Neural progenitor cell (in vitro differentiated cells): ENCODE measurements around the gene PKHD1. TPM values are rescaled to one million over a fixed set of nuclear protein-coding genes. Genes with fewer than 3 reads are reported as not detected.

Experiments
- DNase-seq: peaks from one replicate; pipeline ENCODE4 v3.0.0-alpha.2; 2016; ENCODE audit warnings: low spot score
- H2AFZ ChIP-seq: fragments of 200-600 bp; sonication (generic); replicated peaks from 2 replicates; pipeline ENCODE4 v1.6.1; 2016; ENCODE audit warnings: antibody characterized with exemption
- H3F3A ChIP-seq: fragments of 200-600 bp; sonication (generic); 2 replicates; pipeline ENCODE4 v1.6.1; 2016; ENCODE audit warnings: antibody characterized with exemption, low read depth
- H3K27ac ChIP-seq: fragments of 200-600 bp; sonication (generic); 2 replicates; pipeline ENCODE4 v1.5.1; 2016; ENCODE audit warnings: mild to moderate bottlenecking
- H3K27me3 ChIP-seq: fragments of 200-600 bp; sonication (generic); 2 replicates; pipeline ENCODE4 v1.6.1; 2016; ENCODE audit warnings: mild to moderate bottlenecking, moderate library complexity
- H3K36me3 ChIP-seq: fragments of 200-600 bp; sonication (generic); 2 replicates; pipeline ENCODE4 v1.5.1; 2016
- H3K4me1 ChIP-seq: fragments of 200-600 bp; sonication (generic); 2 replicates; pipeline ENCODE4 v1.6.1; 2016; ENCODE audit warnings: mixed run types
- H3K4me2 ChIP-seq: fragments of 200-600 bp; sonication (generic); 2 replicates; pipeline ENCODE4 v1.6.1; 2016
- H3K4me3 ChIP-seq: fragments of 200-600 bp; sonication (generic); 2 replicates; pipeline ENCODE4 v1.5.1; 2016
- H3K79me2 ChIP-seq: fragments of 200-600 bp; sonication (generic); 2 replicates; pipeline ENCODE4 v1.6.1; 2016; ENCODE audit warnings: low read depth
- H3K9ac ChIP-seq: fragments of 200-600 bp; sonication (generic); 2 replicates; pipeline ENCODE4 v1.6.1; 2016
- H3K9me3 ChIP-seq: fragments of 200-600 bp; sonication (generic); 2 replicates; pipeline ENCODE4 v1.5.1; 2016; ENCODE audit warnings: low read depth
- H4K20me1 ChIP-seq: fragments of 200-600 bp; sonication (generic); 2 replicates; pipeline ENCODE4 v1.6.1; 2016; ENCODE audit warnings: low read depth
- H3K27ac Mint-ChIP-seq: 3 replicates; pipeline ENCODE4 v1.8.0; 2021; ENCODE audit warnings: mixed read lengths
- H3K27me3 Mint-ChIP-seq: 2 replicates; pipeline ENCODE4 v1.8.0; 2022; ENCODE audit warnings: low read depth, mild to moderate bottlenecking, inconsistent platforms, moderate library complexity, mixed read lengths; ENCODE audit not compliant: insufficient read depth
- H3K36me3 Mint-ChIP-seq: 3 replicates; pipeline ENCODE4 v1.8.0; 2021; ENCODE audit warnings: mixed read lengths
- H3K4me1 Mint-ChIP-seq: 3 replicates; pipeline ENCODE4 v1.8.0; 2021; ENCODE audit warnings: mixed read lengths
- H3K4me3 Mint-ChIP-seq: 3 replicates; pipeline ENCODE4 v1.8.0; 2021; ENCODE audit warnings: mild to moderate bottlenecking, moderate library complexity, mixed read lengths
- H3K9me3 Mint-ChIP-seq: 3 replicates; pipeline ENCODE4 v1.8.0; 2020; ENCODE audit warnings: mixed read lengths
- CTCF ChIP-seq: fragments of 200-600 bp; sonication (generic); IDR thresholded peaks from 2 replicates; pipeline ENCODE4 v1.5.1; 2017; ENCODE audit warnings: antibody characterized with exemption, mild to moderate bottlenecking
- EZH2 ChIP-seq: fragments of 200-600 bp; sonication (generic); IDR thresholded peaks from 2 replicates; pipeline ENCODE4 v1.6.1; 2017; ENCODE audit warnings: antibody characterized with exemption, mild to moderate bottlenecking, moderate library complexity
- EZH2phosphoT487 ChIP-seq: fragments of 200-600 bp; sonication (generic); IDR thresholded peaks from 2 replicates; pipeline ENCODE4 v1.6.1; 2017; ENCODE audit warnings: antibody characterized with exemption
- total RNA-seq: library from RNA; depleted of rRNA; stranded (reverse); fragments of >200 nt; gene quantifications from 2 replicates; pipeline ENCODE4 v1.2.3, GENCODE V29; 2015; ENCODE audit warnings: low replicate concordance

The PKHD1 gene
- total RNA-seq, 1 donor from 2014 or later: 0.04 TPM

- no peak overlapping the region for H3K4me3 ChIP-seq
- Mint-ChIP-seq H3K27me3 (no peaks in the 10 kb centered on the region), H3K4me1 (peaks cover 5% of the 10 kb centered on the region), H3K36me3 (no peaks in the 10 kb centered on the region), H3K27ac (no peak overlapping the region), H3K4me3 (no peak overlapping the region), H3K9me3 (no peaks in the 10 kb centered on the region)
- no peaks in the 10 kb centered on the region for H3K4me1 ChIP-seq
- no peaks in the 10 kb centered on the region for H4K20me1 ChIP-seq
- H3K9ac ChIP-seq: no peak overlapping the region
- no peaks in the 10 kb centered on the region for H3K36me3 ChIP-seq
- DNase-seq: no peak
- no peaks in the 10 kb centered on the region for H3K9me3 ChIP-seq
- no peaks in the 10 kb centered on the region for H3F3A ChIP-seq
- H3K79me2 ChIP-seq: no peaks in the 10 kb centered on the region
- TF ChIP-seq CTCF (no peak), EZH2phosphoT487 (no peak), EZH2 (no peak)
- H2AFZ ChIP-seq: no peak overlapping the region
- no peaks in the 10 kb centered on the region for H3K27me3 ChIP-seq
- no peak overlapping the region for H3K4me2 ChIP-seq
- no peak overlapping the region for H3K27ac ChIP-seq
Observed at GRCh38 chr6:51777618-51778017, 309.8 kb downstream of the PKHD1 start.

- Histone ChIP-seq H3K9ac (no peak overlapping the region), H4K20me1 (no peaks in the 10 kb centered on the region), H3F3A (no peaks in the 10 kb centered on the region), H3K4me3 (no peak overlapping the region), H2AFZ (no peak overlapping the region), H3K27ac (no peak overlapping the region), H3K36me3 (no peaks in the 10 kb centered on the region), H3K9me3 (no peaks in the 10 kb centered on the region), H3K4me1 (no peaks in the 10 kb centered on the region), H3K27me3 (no peaks in the 10 kb centered on the region), H3K79me2 (no peaks in the 10 kb centered on the region), H3K4me2 (no peak overlapping the region)
- peaks cover 5% of the 10 kb centered on the region for H3K4me1 Mint-ChIP-seq
- no peak overlapping the region for H3K4me3 Mint-ChIP-seq
- TF ChIP-seq EZH2phosphoT487: no peak
- TF ChIP-seq CTCF: no peak
- no peak for TF ChIP-seq EZH2
- no peaks in the 10 kb centered on the region for H3K9me3 Mint-ChIP-seq
- no peaks in the 10 kb centered on the region for H3K27me3 Mint-ChIP-seq
- no peaks in the 10 kb centered on the region for H3K36me3 Mint-ChIP-seq
- H3K27ac Mint-ChIP-seq: no peak overlapping the region
- no peak for DNase-seq
Observed at GRCh38 chr6:51775942-51776860, 311.2 kb downstream of the PKHD1 start.

- no peaks in the 10 kb centered on the region for H3F3A ChIP-seq
- no peaks in the 10 kb centered on the region for H3K4me1 ChIP-seq
- Mint-ChIP-seq H3K27ac (no peak overlapping the region), H3K4me3 (no peak overlapping the region), H3K36me3 (peaks cover 2% of the 10 kb centered on the region), H3K4me1 (no peaks in the 10 kb centered on the region), H3K9me3 (peaks cover 16% of the 10 kb centered on the region), H3K27me3 (no peaks in the 10 kb centered on the region)
- no peak overlapping the region for H3K4me2 ChIP-seq
- no peak for DNase-seq
- H3K9ac ChIP-seq: no peak overlapping the region
- no peaks in the 10 kb centered on the region for H3K36me3 ChIP-seq
- H4K20me1 ChIP-seq: no peaks in the 10 kb centered on the region
- H3K4me3 ChIP-seq: no peak overlapping the region
- TF ChIP-seq EZH2: no peak
- TF ChIP-seq CTCF: no peak
- TF ChIP-seq EZH2phosphoT487: no peak
- H3K27ac ChIP-seq: no peak overlapping the region
- H3K79me2 ChIP-seq: no peaks in the 10 kb centered on the region
- H3K9me3 ChIP-seq: no peaks in the 10 kb centered on the region
- no peaks in the 10 kb centered on the region for H3K27me3 ChIP-seq
- H2AFZ ChIP-seq: no peak overlapping the region
Observed at GRCh38 chr6:51768087-51768486, 319.3 kb downstream of the PKHD1 start.
